Omental fat pad (tissue), 4 donors: ENCODE measurements around the gene DND1. TPM values are rescaled to one million over a fixed set of nuclear protein-coding genes. Genes with fewer than 3 reads are reported as not detected.

Experiments used
- ATAC-seq: fragments of 150-250 bp; one replicate; pipeline ENCODE4 v1.9.1; 2016; ENCODE audit warnings: mild to moderate bottlenecking, moderate library complexity; ENCODE audit not compliant: low FRiP score
- DNase-seq: peaks from one replicate; pipeline ENCODE4 v3.0.0-alpha.2; 2019; ENCODE audit warnings: low spot score
- small RNA-seq: library from RNA; depleted of rRNA; stranded (forward); fragments of <200 nt; gene quantifications from one replicate; pipeline ENCODE3, GENCODE V24; 2016
- total RNA-seq, 4 donors: library from RNA; depleted of rRNA; stranded (reverse); fragments of >200 nt; gene quantifications; one replicate each; pipeline ENCODE4 v1.1.0, GENCODE V29; 2016
- TF ChIP-seq, protein P1 (sequence below), 3 donors: fragments of 450-650 bp; IDR thresholded peaks; one replicate each; pipeline ENCODE4 v1.5.1; 2016 to 2017; ENCODE audit warnings: antibody characterized with exemption in 3 of 3, mild to moderate bottlenecking in 3 of 3, moderate library complexity in 2 of 3

DND1 gene
- total RNA-seq, 4 donors from 2014 or later, result 0.84 to 2.5 (median 1.3) TPM

DNA sequence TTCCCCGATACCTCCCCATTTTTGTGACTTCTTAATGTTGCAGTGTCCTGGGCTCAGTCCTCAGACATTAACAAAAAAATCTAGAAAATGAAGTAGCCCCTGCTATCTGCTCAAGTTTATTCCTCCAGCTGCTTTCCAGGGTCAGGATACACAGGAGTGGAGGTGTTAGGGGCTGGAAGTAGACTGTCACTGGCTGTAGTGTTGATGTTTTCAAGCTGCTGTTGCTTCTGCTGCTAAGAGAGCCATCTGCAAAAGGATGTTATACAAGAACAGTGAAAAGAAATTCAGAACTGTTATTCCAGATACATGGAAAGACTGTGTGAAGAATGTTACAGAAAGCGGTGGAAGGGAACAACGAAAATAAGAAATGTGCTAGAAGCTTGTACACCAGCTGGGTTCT is 51.1 kb downstream of the DND1 start:
- TF ChIP-seq, protein P1, sequence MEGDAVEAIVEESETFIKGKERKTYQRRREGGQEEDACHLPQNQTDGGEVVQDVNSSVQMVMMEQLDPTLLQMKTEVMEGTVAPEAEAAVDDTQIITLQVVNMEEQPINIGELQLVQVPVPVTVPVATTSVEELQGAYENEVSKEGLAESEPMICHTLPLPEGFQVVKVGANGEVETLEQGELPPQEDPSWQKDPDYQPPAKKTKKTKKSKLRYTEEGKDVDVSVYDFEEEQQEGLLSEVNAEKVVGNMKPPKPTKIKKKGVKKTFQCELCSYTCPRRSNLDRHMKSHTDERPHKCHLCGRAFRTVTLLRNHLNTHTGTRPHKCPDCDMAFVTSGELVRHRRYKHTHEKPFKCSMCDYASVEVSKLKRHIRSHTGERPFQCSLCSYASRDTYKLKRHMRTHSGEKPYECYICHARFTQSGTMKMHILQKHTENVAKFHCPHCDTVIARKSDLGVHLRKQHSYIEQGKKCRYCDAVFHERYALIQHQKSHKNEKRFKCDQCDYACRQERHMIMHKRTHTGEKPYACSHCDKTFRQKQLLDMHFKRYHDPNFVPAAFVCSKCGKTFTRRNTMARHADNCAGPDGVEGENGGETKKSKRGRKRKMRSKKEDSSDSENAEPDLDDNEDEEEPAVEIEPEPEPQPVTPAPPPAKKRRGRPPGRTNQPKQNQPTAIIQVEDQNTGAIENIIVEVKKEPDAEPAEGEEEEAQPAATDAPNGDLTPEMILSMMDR (IDR thresholded peaks at IDR 0.05), result no peak
- ATAC-seq (no peak), DNase-seq (no peak)

Small RNAs within 50 kb of the gene (small RNA-seq; reads per million reads assigned to genes)
- gene VTRNA1-1 (139 reads per million, percentile 97 among the genes with 10 or more reads in this experiment), gene VTRNA1-2 (9.9 reads per million, percentile 88 among the genes with 10 or more reads in this experiment)

Other genes with a start within 250 kb of the DND1 start
- gene EIF4EBP3, start 125.9 kb downstream of the DND1 start, total RNA-seq, result 10 to 100 TPM; 22.9 to 35.7 (median 31.5) TPM
- gene SRA1, start 116.1 kb downstream of the DND1 start, total RNA-seq, result 10 to 100 TPM; 18.1 to 44.2 (median 24.3) TPM
- 10 to 100 TPM; 13.5 to 55.9 (median 33.2) TPM for gene APBB3, start 109.0 kb downstream of the DND1 start, total RNA-seq
- gene SLC35A4, start 108.7 kb downstream of the DND1 start, total RNA-seq, result 10 to 100 TPM; 25.1 to 55.1 (median 38.1) TPM
- 100 to 1,000 TPM; 129 to 173 (median 158) TPM for gene CD14, start 40.4 kb downstream of the DND1 start, total RNA-seq
- gene TMCO6, start 34.1 kb downstream of the DND1 start, total RNA-seq, result 10 to 100 TPM; 18.7 to 96.9 (median 29.8) TPM
- 10 to 100 TPM; 39.3 to 79.3 (median 62.2) TPM for gene NDUFA2, start 25.9 kb downstream of the DND1 start, total RNA-seq
- gene IK, start 25.7 kb downstream of the DND1 start, total RNA-seq, result 100 to 1,000 TPM in 2 of 4 donors, 10 to 100 TPM in 2; 76.0 to 129 (median 105) TPM
- 10 to 100 TPM; 21.2 to 29.9 (median 25.2) TPM for gene WDR55, start 8.7 kb downstream of the DND1 start, total RNA-seq
- 10 to 100 TPM; 49.6 to 76.6 (median 58.8) TPM for gene HARS1, start 17.8 kb upstream of the DND1 start, total RNA-seq
- gene HARS2, start 17.9 kb upstream of the DND1 start, total RNA-seq, result 10 to 100 TPM; 11.9 to 30.9 (median 20.6) TPM
- gene ZMAT2, start 26.9 kb upstream of the DND1 start, total RNA-seq, result 10 to 100 TPM; 38.3 to 49.6 (median 47.0) TPM
- not detected for gene PCDHA1, start 112.6 kb upstream of the DND1 start, total RNA-seq
- under 1 TPM in 3 of 4 donors, not detected in 1; 0.12 to 0.93 (median 0.47) TPM for gene PCDHA2, start 121.3 kb upstream of the DND1 start, total RNA-seq
- 1 to 10 TPM in 1 of 4 donors, under 1 TPM in 3; 0.25 to 3.1 (median 0.56) TPM for gene PCDHA3, start 127.5 kb upstream of the DND1 start, total RNA-seq
- 1 to 10 TPM in 3 of 4 donors, under 1 TPM in 1; 0.60 to 1.5 (median 1.1) TPM for gene PCDHA4, start 133.5 kb upstream of the DND1 start, total RNA-seq
- gene PCDHA5, start 148.0 kb upstream of the DND1 start, total RNA-seq, result under 1 TPM in 3 of 4 donors, not detected in 1; 0.31 to 0.47 (median 0.46) TPM
- 1 to 10 TPM in 2 of 4 donors, under 1 TPM in 2; 0.12 to 1.5 (median 0.99) TPM for gene PCDHA6, start 154.4 kb upstream of the DND1 start, total RNA-seq
- 1 to 10 TPM in 2 of 4 donors, under 1 TPM in 2; 0.12 to 1.4 (median 0.86) TPM for gene PCDHA7, start 160.7 kb upstream of the DND1 start, total RNA-seq
- gene PCDHA8, start 167.6 kb upstream of the DND1 start, total RNA-seq, result under 1 TPM; 0.13 to 0.79 (median 0.35) TPM
- gene PCDHA9, start 174.8 kb upstream of the DND1 start, total RNA-seq, result under 1 TPM in 3 of 4 donors, not detected in 1; 0.44 to 0.79 (median 0.56) TPM
- gene PCDHA10, start 182.3 kb upstream of the DND1 start, total RNA-seq, result 1 to 10 TPM in 2 of 4 donors, under 1 TPM in 2; 0.48 to 2.5 (median 1.5) TPM
- gene PCDHA11, start 195.4 kb upstream of the DND1 start, total RNA-seq, result 1 to 10 TPM in 1 of 4 donors, under 1 TPM in 3; 0.16 to 1.2 (median 0.49) TPM
- gene PCDHA12, start 201.7 kb upstream of the DND1 start, total RNA-seq, result 1 to 10 TPM in 2 of 4 donors, under 1 TPM in 2; 0.69 to 4.9 (median 1.1) TPM
- gene PCDHA13, start 208.5 kb upstream of the DND1 start, total RNA-seq, result 1 to 10 TPM in 3 of 4 donors, under 1 TPM in 1; 0.96 to 1.4 (median 1.2) TPM